NB4 (cell line): ENCODE results near the gene PPFIA1.

ENCODE experiments used
- MAX ChIP-seq: IDR thresholded peaks from 2 replicates; pipeline ENCODE4 v1.6.1; 2011; ENCODE audit warnings: low read depth, low read length
- MYC ChIP-seq: IDR thresholded peaks from 2 replicates; pipeline ENCODE4 v1.6.1; 2011; ENCODE audit warnings: low read depth, low read length
- POLR2A ChIP-seq: IDR thresholded peaks from 2 replicates; pipeline ENCODE4 v1.6.1; 2011; ENCODE audit warnings: mild to moderate bottlenecking; ENCODE audit not compliant: insufficient read length; ENCODE audit errors: extremely low read depth
- TF ChIP-seq, protein P1 (sequence below): IDR thresholded peaks from one replicate; pipeline ENCODE4 v1.5.1; 2012; ENCODE audit warnings: low read depth, low read length

DNA sequence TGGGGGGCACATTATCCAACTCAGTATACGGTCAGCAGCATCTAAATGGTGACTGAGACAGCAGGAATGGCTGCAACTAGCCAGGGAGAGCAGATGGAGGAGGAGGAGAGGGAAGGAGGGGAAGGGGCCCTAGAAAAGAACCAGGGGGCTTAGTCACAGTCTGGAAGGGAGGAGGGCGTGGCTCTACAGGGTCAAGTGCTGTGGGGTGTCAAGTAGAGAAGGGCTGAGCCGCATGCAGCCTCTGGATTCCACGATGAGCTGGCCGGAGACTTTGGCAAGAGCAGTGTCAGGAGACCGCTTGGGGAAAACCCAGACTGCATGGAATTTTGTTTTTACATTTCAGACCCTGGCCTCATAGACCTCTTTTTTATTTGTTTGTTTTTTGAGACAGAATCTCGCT, 25.8 kb upstream of the PPFIA1 start:
- TF ChIP-seq MAX (no peak), POLR2A (no peak), MYC (no peak)
- TF ChIP-seq, protein P1, sequence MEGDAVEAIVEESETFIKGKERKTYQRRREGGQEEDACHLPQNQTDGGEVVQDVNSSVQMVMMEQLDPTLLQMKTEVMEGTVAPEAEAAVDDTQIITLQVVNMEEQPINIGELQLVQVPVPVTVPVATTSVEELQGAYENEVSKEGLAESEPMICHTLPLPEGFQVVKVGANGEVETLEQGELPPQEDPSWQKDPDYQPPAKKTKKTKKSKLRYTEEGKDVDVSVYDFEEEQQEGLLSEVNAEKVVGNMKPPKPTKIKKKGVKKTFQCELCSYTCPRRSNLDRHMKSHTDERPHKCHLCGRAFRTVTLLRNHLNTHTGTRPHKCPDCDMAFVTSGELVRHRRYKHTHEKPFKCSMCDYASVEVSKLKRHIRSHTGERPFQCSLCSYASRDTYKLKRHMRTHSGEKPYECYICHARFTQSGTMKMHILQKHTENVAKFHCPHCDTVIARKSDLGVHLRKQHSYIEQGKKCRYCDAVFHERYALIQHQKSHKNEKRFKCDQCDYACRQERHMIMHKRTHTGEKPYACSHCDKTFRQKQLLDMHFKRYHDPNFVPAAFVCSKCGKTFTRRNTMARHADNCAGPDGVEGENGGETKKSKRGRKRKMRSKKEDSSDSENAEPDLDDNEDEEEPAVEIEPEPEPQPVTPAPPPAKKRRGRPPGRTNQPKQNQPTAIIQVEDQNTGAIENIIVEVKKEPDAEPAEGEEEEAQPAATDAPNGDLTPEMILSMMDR = no peak
